ENCODE data around the gene MAP3K3.

Gene MAP3K3

DNA sequence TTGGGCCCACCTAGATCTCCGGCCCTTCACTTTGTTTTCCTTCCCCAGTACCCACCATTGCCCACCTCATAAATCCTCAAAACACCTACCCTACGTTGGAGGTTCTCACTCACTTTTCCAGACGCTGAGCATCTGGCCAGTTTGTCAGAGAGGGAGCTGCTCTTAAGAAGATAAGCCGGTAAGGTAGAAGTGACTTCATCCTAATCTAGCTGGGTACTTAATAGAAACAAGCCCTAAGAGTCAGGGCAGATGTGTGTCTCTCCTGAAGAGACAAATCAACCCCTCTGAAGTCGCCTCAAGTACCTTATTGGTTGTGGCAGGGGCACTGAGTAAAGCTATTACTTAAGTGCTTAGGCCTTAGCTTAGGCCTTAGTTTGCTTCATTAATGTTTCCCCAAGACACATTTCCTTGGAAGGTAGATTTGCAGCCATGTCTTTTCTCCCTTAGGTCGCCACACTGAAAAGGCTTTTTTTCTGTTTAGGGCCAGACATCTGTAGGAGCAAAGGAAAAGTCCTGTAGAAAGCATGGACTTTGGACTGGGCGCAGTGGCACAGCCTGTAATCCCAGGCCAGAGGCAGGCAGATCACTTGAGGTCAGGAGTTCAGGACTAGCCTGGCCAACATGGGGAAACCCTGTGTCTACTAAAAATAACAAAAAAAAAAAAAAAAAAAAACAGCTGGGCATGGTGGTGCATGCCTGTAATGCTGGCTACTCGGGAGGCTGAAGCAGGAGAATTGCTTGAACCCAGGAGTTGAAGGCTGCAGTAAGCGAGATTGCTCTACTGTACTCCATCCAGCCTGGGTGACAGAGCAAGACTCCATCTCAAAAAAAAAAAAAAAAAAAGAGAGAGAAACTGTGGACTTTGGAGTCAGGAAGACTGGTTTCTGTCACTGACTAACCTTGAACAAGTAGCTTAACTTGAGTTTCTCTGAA, 20.5 kb upstream of the MAP3K3 start:
- no peak; the same call in 2 of the 3 replicates for ATAC-seq (ENCODE audit: insufficient read depth, low read depth)
- H3K27me3 ChIP-seq (ENCODE audit: insufficient read depth, low read length, poor library complexity) = no peaks in the 10 kb centered on the region
- peak overlapping the region; percentile 81 for H3K9ac ChIP-seq (ENCODE audit: low read depth, low read length)
- H4K20me1 ChIP-seq (ENCODE audit: insufficient read depth, low read length) = no peaks in the 10 kb centered on the region
- H3K4me2 ChIP-seq (ENCODE audit: insufficient read depth, low read length) = peak overlapping the region; percentile 94
- H3K4me1 ChIP-seq (ENCODE audit: insufficient read depth, low read length) = peaks cover 27% of the 10 kb centered on the region
- TF ChIP-seq EZH2 (IDR thresholded peaks at IDR 0.05; ENCODE audit: borderline replicate concordance, low read depth, low read length, severe bottlenecking) = no peak
- TF ChIP-seq, protein P1, sequence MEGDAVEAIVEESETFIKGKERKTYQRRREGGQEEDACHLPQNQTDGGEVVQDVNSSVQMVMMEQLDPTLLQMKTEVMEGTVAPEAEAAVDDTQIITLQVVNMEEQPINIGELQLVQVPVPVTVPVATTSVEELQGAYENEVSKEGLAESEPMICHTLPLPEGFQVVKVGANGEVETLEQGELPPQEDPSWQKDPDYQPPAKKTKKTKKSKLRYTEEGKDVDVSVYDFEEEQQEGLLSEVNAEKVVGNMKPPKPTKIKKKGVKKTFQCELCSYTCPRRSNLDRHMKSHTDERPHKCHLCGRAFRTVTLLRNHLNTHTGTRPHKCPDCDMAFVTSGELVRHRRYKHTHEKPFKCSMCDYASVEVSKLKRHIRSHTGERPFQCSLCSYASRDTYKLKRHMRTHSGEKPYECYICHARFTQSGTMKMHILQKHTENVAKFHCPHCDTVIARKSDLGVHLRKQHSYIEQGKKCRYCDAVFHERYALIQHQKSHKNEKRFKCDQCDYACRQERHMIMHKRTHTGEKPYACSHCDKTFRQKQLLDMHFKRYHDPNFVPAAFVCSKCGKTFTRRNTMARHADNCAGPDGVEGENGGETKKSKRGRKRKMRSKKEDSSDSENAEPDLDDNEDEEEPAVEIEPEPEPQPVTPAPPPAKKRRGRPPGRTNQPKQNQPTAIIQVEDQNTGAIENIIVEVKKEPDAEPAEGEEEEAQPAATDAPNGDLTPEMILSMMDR (IDR thresholded peaks at IDR 0.05; ENCODE audit: borderline replicate concordance, extremely low read depth, low read length, poor library complexity, severe bottlenecking) = no peak
- H3K79me2 ChIP-seq (ENCODE audit: insufficient read depth, low read length) = peaks cover 18% of the 10 kb centered on the region
- H2AFZ ChIP-seq (ENCODE audit: low read depth, low read length) = peak overlapping the region; percentile 96
- no peaks in the 10 kb centered on the region for H3K9me3 ChIP-seq (ENCODE audit: insufficient read depth, low read length, severe bottlenecking)
- peaks cover 26% of the 10 kb centered on the region for H3K36me3 ChIP-seq (ENCODE audit: insufficient read depth, low read length)
- peak overlapping the region; percentile 79 for H3K27ac ChIP-seq (ENCODE audit: low read length)
- DNase-seq = no peak
- peak overlapping the region; percentile 54 to 82; a peak in 3 of 4 replicates for H3K4me3 ChIP-seq (ENCODE audit: low read depth in 1 of 2, low read length in 2 of 2)

DNA sequence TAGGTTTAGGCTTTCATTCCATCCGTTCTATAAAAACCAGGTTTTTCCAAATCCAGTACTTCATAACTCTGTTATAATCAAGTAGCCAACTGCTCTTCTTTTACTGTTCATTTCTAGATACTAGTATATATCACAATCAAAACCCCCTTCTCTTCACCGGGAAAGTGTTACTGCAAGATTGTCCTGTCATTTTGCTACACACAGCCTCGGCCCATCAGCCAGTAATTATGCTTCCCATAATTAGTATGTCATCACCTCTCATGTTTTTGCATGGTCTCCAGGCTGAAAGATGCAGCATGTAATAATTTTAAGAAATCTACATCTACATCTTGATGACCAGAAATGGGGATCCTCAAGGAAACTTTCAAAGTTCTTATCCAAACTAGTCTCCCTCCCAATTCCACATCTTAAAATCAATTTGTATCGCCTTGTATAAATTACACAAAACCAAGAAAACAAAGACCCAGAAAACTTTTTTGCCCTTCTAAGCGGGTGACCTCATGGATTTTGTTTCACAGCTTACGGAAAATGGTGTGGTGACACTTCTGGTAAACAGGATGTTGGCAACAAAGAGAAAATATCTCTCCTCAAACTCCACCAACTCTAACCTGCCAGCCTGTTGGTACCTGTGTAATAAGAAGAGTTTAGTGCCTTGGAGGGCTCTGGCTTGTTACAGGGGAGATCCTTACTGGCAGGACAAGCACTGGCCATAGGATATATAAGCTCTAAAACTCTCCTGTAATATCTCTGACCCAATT, 12.2 kb upstream of the MAP3K3 start:
- H2AFZ ChIP-seq (ENCODE audit: low read depth, low read length) = no peak overlapping the region
- H3K9me3 ChIP-seq (ENCODE audit: insufficient read depth, low read length, severe bottlenecking) = no peaks in the 10 kb centered on the region
- H3K4me3 ChIP-seq (ENCODE audit: low read depth in 1 of 2, low read length in 2 of 2) = no peak overlapping the region
- no peak for ATAC-seq (ENCODE audit: insufficient read depth, low read depth)
- H3K36me3 ChIP-seq (ENCODE audit: insufficient read depth, low read length) = peaks cover 47% of the 10 kb centered on the region
- no peak overlapping the region for H3K4me2 ChIP-seq (ENCODE audit: insufficient read depth, low read length)
- no peaks in the 10 kb centered on the region for H3K4me1 ChIP-seq (ENCODE audit: insufficient read depth, low read length)
- H4K20me1 ChIP-seq (ENCODE audit: insufficient read depth, low read length) = no peaks in the 10 kb centered on the region
- H3K79me2 ChIP-seq (ENCODE audit: insufficient read depth, low read length) = no peaks in the 10 kb centered on the region
- DNase-seq = no peak
- H3K9ac ChIP-seq (ENCODE audit: low read depth, low read length) = no peak overlapping the region
- TF ChIP-seq, protein P1 (IDR thresholded peaks at IDR 0.05; ENCODE audit: borderline replicate concordance, extremely low read depth, low read length, poor library complexity, severe bottlenecking) = no peak
- no peak for TF ChIP-seq EZH2 (IDR thresholded peaks at IDR 0.05; ENCODE audit: borderline replicate concordance, low read depth, low read length, severe bottlenecking)
- no peak overlapping the region for H3K27ac ChIP-seq (ENCODE audit: low read length)
- no peaks in the 10 kb centered on the region for H3K27me3 ChIP-seq (ENCODE audit: insufficient read depth, low read length, poor library complexity)

DNA sequence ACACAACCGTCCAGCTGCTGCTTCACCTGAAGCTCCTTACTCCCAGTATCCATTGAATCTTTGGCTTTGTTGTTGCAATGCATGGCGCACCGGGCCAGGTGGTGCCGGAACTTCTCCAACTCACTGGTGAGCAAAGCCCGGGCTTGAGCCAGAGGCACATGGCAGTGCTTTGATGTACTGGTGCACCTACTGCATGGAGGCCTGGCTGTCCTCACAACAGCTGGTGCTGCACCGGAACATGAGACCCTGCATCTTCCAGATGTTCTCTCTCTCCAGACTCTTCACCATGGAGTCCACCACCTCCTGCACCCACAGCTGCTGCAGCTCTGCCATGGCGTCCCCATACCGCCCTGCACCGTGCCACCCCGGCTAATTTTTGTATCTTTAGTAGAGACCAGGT, 11.4 kb upstream of the MAP3K3 start:
- Histone ChIP-seq H3K27me3 (ENCODE audit: insufficient read depth, low read length, poor library complexity) (no peaks in the 10 kb centered on the region), H3K4me2 (ENCODE audit: insufficient read depth, low read length) (no peak overlapping the region), H2AFZ (ENCODE audit: low read depth, low read length) (no peak overlapping the region), H3K36me3 (ENCODE audit: insufficient read depth, low read length) (peaks cover 39% of the 10 kb centered on the region), H3K27ac (ENCODE audit: low read length) (no peak overlapping the region), H3K9ac (ENCODE audit: low read depth, low read length) (no peak overlapping the region), H3K4me1 (ENCODE audit: insufficient read depth, low read length) (no peaks in the 10 kb centered on the region), H3K9me3 (ENCODE audit: insufficient read depth, low read length, severe bottlenecking) (no peaks in the 10 kb centered on the region), H3K79me2 (ENCODE audit: insufficient read depth, low read length) (no peaks in the 10 kb centered on the region), H4K20me1 (ENCODE audit: insufficient read depth, low read length) (no peaks in the 10 kb centered on the region), H3K4me3 (ENCODE audit: low read depth in 1 of 2, low read length in 2 of 2) (no peak overlapping the region)
- DNase-seq (no peak), ATAC-seq (ENCODE audit: insufficient read depth, low read depth) (no peak)
- TF ChIP-seq EZH2 (IDR thresholded peaks at IDR 0.05; ENCODE audit: borderline replicate concordance, low read depth, low read length, severe bottlenecking) = no peak
- TF ChIP-seq, protein P1 (IDR thresholded peaks at IDR 0.05; ENCODE audit: borderline replicate concordance, extremely low read depth, low read length, poor library complexity, severe bottlenecking) = no peak

Data from DND-41 (cell line).